A549 treated with ZK216348 at 1 μM for 4 hours (cell line): Measurements from ENCODE around the gene AOAH. TPM values are rescaled to one million over a fixed set of nuclear protein-coding genes. Genes with fewer than 3 reads are reported as not detected.

Source experiments
- total RNA-seq: library from RNA; stranded (reverse); fragments of 200-300 nt; extraction: Qiagen RNA extraction; gene quantifications from 5 replicates; pipeline ENCODE4 v1.2.3, GENCODE V29; 2022; ENCODE audit warnings: low read depth

AOAH gene, protein sequence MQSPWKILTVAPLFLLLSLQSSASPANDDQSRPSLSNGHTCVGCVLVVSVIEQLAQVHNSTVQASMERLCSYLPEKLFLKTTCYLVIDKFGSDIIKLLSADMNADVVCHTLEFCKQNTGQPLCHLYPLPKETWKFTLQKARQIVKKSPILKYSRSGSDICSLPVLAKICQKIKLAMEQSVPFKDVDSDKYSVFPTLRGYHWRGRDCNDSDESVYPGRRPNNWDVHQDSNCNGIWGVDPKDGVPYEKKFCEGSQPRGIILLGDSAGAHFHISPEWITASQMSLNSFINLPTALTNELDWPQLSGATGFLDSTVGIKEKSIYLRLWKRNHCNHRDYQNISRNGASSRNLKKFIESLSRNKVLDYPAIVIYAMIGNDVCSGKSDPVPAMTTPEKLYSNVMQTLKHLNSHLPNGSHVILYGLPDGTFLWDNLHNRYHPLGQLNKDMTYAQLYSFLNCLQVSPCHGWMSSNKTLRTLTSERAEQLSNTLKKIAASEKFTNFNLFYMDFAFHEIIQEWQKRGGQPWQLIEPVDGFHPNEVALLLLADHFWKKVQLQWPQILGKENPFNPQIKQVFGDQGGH
- total RNA-seq, result not detected in 5 replicates

GRCh38 chr7:36723951-36724664, at the start of gene AOAH:
Gene AOAH (minus strand): TSS chr7:36724494. CDS start chr7:36724148, 346 bp downstream.

